ENCODE data around the gene RFC3. TPM values are rescaled to one million over a fixed set of nuclear protein-coding genes. Genes with fewer than 3 reads are reported as not detected.

The RFC3 gene
- total RNA-seq, 4 donors from 2014 or later = 6.5 to 9.9 (median 8.8) TPM

DNA sequence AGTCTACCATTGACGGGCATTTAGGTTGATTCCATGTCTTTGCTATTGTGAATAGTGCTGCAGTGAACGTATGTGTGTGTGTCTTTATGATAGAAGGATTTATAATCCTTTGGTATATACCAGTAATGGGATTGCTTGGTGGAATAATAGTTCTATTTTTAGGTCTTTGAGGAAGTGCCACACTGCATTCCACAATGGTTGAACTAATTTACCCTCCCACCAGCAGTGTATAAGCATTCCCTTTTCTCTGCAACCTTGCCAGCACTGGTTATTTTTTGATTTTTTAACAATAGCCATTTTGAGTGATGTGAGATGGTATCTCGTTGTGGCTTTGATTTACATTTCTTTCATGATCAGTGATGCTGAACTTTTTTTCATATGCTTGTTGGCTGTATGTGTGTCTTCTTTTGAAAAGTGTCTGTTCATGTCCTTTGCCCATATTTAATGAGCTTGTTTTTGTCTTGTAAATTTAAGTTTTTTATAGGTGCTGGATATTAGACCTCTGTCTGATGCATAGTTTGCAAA, 37.5 kb downstream of the RFC3 start:
- 82 to 83% methylated on average over 3 of the region's 3 CpGs for WGBS, 2 donors
- no peak for DNase-seq (ENCODE audit: low spot score in 2 of 2)
- no peak overlapping the region for H3K4me3 ChIP-seq (ENCODE audit: low read depth, poor library complexity, severe bottlenecking)
- TF ChIP-seq, protein P1, sequence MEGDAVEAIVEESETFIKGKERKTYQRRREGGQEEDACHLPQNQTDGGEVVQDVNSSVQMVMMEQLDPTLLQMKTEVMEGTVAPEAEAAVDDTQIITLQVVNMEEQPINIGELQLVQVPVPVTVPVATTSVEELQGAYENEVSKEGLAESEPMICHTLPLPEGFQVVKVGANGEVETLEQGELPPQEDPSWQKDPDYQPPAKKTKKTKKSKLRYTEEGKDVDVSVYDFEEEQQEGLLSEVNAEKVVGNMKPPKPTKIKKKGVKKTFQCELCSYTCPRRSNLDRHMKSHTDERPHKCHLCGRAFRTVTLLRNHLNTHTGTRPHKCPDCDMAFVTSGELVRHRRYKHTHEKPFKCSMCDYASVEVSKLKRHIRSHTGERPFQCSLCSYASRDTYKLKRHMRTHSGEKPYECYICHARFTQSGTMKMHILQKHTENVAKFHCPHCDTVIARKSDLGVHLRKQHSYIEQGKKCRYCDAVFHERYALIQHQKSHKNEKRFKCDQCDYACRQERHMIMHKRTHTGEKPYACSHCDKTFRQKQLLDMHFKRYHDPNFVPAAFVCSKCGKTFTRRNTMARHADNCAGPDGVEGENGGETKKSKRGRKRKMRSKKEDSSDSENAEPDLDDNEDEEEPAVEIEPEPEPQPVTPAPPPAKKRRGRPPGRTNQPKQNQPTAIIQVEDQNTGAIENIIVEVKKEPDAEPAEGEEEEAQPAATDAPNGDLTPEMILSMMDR (IDR thresholded peaks at IDR 0.05) = no peak
- TF ChIP-seq POLR2A (IDR thresholded peaks at IDR 0.05) = no peak
- intact Hi-C loops (cut with DNase I; ENCODE audit: low total_unique reads) = no loop called here

DNA sequence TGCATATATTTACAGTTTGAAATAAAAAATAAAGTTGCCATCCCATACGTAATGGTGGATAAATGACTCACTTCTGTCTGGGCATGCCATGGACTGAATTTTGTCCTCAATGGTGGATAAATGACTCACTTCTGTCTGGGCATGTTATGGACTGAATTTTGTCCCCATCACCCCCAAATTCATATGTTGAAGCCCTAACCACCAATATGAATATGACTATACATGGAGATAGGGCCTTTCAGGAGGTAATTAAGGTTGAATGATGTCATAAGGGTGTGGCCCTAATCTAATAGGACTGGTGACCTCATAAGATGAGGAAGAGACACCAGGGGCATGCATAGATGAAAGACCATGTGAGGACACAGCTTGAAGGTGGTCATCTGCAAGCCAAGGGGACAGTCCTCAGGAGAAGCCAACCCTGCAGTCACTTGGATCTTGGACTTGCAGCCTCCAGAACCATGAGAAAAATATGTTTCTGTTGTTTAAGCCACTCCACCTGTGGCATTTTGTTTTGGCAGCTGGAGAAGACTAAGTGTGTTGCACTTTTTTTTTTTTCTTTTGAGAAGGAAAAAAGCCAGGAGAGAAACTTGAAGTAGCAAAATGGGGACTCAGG, 41.8 kb downstream of the RFC3 start:
- intact Hi-C loops (cut with DNase I; ENCODE audit: low total_unique reads) = no loop called here

GRCh38 chr13:33860526-33860925, 42.6 kb downstream of the RFC3 start:
- no peak for TF ChIP-seq POLR2A (IDR thresholded peaks at IDR 0.05)
- TF ChIP-seq, protein P1 (IDR thresholded peaks at IDR 0.05) = no peak
- DNase-seq (ENCODE audit: low spot score in 2 of 2) = no peak
- no peak overlapping the region for H3K4me3 ChIP-seq (ENCODE audit: low read depth, poor library complexity, severe bottlenecking)
- intact Hi-C loops (cut with DNase I; ENCODE audit: low total_unique reads) = no loop called here
- WGBS, 2 donors = 88 to 90% methylated on average over 9 of the region's 9 CpGs

More for the DNA sequence above, 41.8 kb downstream of the RFC3 start:
- TF ChIP-seq, protein P1 (IDR thresholded peaks at IDR 0.05) = no peak
- no peak for TF ChIP-seq POLR2A (IDR thresholded peaks at IDR 0.05)
- WGBS, 2 donors = 65 to 80% methylated on average over 1 of the region's 1 CpG
- H3K4me3 ChIP-seq (ENCODE audit: low read depth, poor library complexity, severe bottlenecking) = no peak overlapping the region
- DNase-seq (ENCODE audit: low spot score in 2 of 2) = no peak

DNA sequence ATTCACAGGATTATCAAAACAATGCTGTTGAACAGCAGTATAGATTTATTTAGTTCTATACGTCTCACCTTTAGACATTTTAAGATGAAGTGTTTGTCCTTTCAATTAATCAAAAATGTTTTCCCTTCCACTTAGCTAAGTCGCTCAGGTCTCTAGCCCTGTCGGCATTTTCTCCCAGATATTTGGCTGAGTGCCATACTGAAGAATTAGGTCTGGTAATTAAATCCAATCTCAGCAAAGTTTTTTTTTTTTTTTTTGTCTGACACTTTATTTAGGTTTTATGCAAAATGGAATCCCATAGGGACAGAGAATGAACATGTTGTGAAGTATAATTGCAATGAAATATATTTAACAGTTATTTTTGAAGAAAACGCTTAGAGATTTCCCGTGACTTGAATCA, 44.1 kb downstream of the RFC3 start:
- H3K4me3 ChIP-seq (ENCODE audit: low read depth, poor library complexity, severe bottlenecking) = no peak overlapping the region
- WGBS, 2 donors = 61 to 62% methylated on average over 5 of the region's 5 CpGs
- no peak for DNase-seq (ENCODE audit: low spot score in 2 of 2)
- intact Hi-C loops (cut with DNase I; ENCODE audit: low total_unique reads) = no loop called here
- no peak for TF ChIP-seq POLR2A (IDR thresholded peaks at IDR 0.05)
- TF ChIP-seq, protein P1 (IDR thresholded peaks at IDR 0.05) = no peak

DNA sequence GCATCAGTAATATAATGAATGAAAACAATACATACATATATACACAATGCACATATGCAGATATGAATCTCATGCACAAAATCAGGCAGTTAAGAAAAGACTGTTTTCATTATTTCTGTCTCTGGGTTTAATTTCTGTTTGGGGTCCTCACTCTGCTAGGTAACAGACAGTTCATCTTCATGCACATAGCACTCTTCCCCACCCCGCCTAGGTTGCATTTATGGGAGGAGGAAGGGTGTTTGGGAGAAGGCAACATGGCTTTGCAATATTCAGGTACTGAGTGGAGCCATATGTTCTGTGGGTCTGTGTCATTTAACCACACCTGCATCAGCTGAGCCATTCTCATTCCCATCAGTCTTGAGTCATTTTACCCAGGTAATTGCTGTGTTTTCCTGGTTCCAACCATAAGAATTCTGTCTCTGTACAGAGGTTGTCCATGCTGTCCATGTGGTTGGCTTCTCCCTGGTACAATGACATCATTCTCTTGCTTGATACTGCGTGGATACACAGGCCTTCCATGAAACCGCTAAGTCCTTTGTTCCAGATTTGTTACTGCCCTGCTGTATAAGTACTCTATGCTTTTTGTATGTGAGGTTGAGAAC, 45.3 kb downstream of the RFC3 start:
- 62 to 65% methylated on average over 3 of the region's 3 CpGs for WGBS, 2 donors
- DNase-seq (ENCODE audit: low spot score in 2 of 2) = no peak
- no peak for TF ChIP-seq POLR2A (IDR thresholded peaks at IDR 0.05)
- TF ChIP-seq, protein P1 (IDR thresholded peaks at IDR 0.05) = no peak
- H3K4me3 ChIP-seq (ENCODE audit: low read depth, poor library complexity, severe bottlenecking) = no peak overlapping the region
- intact Hi-C loops (cut with DNase I; ENCODE audit: low total_unique reads) = no loop called here

Data from lower leg skin (tissue), 4 donors.